HepG2 (cell line): ENCODE data around the gene PTK7. TPM values are rescaled to one million over a fixed set of nuclear protein-coding genes. Genes with fewer than 3 reads are reported as not detected.

ENCODE experiments used
- AGO1 ChIP-seq: fragments of 200-400 bp; formaldehyde crosslinking; IDR thresholded peaks from 2 replicates; pipeline ENCODE4 v1.6.1; 2017; ENCODE audit warnings: mild to moderate bottlenecking, low read depth, low read length, moderate library complexity; ENCODE audit not compliant: poor library complexity, severe bottlenecking
- AKAP8 ChIP-seq: sonication (generic); formaldehyde crosslinking; IDR thresholded peaks from 2 replicates; pipeline ENCODE4 v1.5.1; 2020; ENCODE audit warnings: mild to moderate bottlenecking, missing genetic modification reagents
- ARNTL ChIP-seq: sonication (generic); formaldehyde crosslinking; IDR thresholded peaks from 2 replicates; pipeline ENCODE4 v1.4.0; 2020; ENCODE audit warnings: mild to moderate bottlenecking, missing genetic modification reagents
- FOXA1 ChIP-seq, 2 experiments: fragments of 450-650 bp in 1 of 2; sonication (generic) in 1 of 2; formaldehyde crosslinking in 1 of 2; IDR thresholded peaks; 2 replicates each; pipeline versions ENCODE4 v1.4.0 to v1.6.1; 2016 to 2020; ENCODE audit warnings: missing genetic modification reagents in 1 of 2
- HMG20B ChIP-seq: conservative IDR thresholded peaks from 2 replicates; pipeline ENCODE4 v1.6.1; 2016; ENCODE audit warnings: missing genetic modification reagents, missing compliant biosample characterization
- MEIS1 ChIP-seq: sonication (generic); formaldehyde crosslinking; IDR thresholded peaks from 2 replicates; pipeline ENCODE4 v1.9.0; 2021; ENCODE audit warnings: mild to moderate bottlenecking, missing genetic modification reagents, moderate library complexity, borderline replicate concordance
- NR2F2 ChIP-seq: IDR thresholded peaks from 2 replicates; pipeline ENCODE4 v1.6.1; 2012; ENCODE audit warnings: low read depth, inconsistent platforms, borderline replicate concordance
- PHF20 ChIP-seq: sonication (generic); formaldehyde crosslinking; IDR thresholded peaks from 2 replicates; pipeline ENCODE4 v1.5.0; 2020; ENCODE audit warnings: mild to moderate bottlenecking, missing genetic modification reagents
- PRDM10 ChIP-seq: sonication (generic); formaldehyde crosslinking; IDR thresholded peaks from 2 replicates; pipeline ENCODE4 v1.4.0; 2020; ENCODE audit warnings: low read depth, missing genetic modification reagents
- SAP130 ChIP-seq: IDR thresholded peaks from 2 replicates; pipeline ENCODE4 v1.6.1; 2016; ENCODE audit warnings: low read depth
- SP1 ChIP-seq, 2 experiments: fragments of 450-650 bp in 1 of 2; sonication (generic) in 1 of 2; formaldehyde crosslinking in 1 of 2; IDR thresholded peaks; 2 replicates each; pipeline versions ENCODE4 v1.4.0 to v1.6.1; 2016 to 2020; ENCODE audit warnings: missing genetic modification reagents in 1 of 2
- TBX2 ChIP-seq: sonication (generic); formaldehyde crosslinking; IDR thresholded peaks from 2 replicates; pipeline ENCODE4 v1.5.0; 2020; ENCODE audit warnings: missing genetic modification reagents, mild to moderate bottlenecking, borderline replicate concordance
- TFDP2 ChIP-seq: sonication (generic); formaldehyde crosslinking; IDR thresholded peaks from 2 replicates; pipeline ENCODE4 v1.4.0; 2020; ENCODE audit warnings: missing genetic modification reagents
- ZBTB49 ChIP-seq: sonication (generic); formaldehyde crosslinking; IDR thresholded peaks from 2 replicates; pipeline ENCODE4 v1.4.0; 2020; ENCODE audit warnings: missing genetic modification reagents, borderline replicate concordance
- ZNF207 ChIP-seq: fragments of 450-650 bp; IDR thresholded peaks from 2 replicates; pipeline ENCODE4 v1.6.1; 2016; ENCODE audit warnings: antibody characterized with exemption, borderline replicate concordance
- ZNF605 ChIP-seq: sonication (generic); formaldehyde crosslinking; IDR thresholded peaks from 2 replicates; pipeline ENCODE4 v1.8.0; 2022; ENCODE audit warnings: mild to moderate bottlenecking, missing genetic modification reagents
- ZNF670 ChIP-seq: sonication (generic); formaldehyde crosslinking; IDR thresholded peaks from 2 replicates; pipeline ENCODE4 v1.8.0; 2022; ENCODE audit warnings: mild to moderate bottlenecking, missing genetic modification reagents, borderline replicate concordance
- ZSCAN12 ChIP-seq: sonication (generic); formaldehyde crosslinking; IDR thresholded peaks from 2 replicates; pipeline ENCODE4 v1.9.0; 2021; ENCODE audit warnings: mild to moderate bottlenecking, missing genetic modification reagents
- ZSCAN31 ChIP-seq: sonication (generic); formaldehyde crosslinking; IDR thresholded peaks from 2 replicates; pipeline ENCODE4 v1.5.0; 2020; ENCODE audit warnings: low read depth, mild to moderate bottlenecking, missing genetic modification reagents
- polyA plus RNA-seq, 8 experiments: library from polyadenylated mRNA; depleted of rRNA in 3 of 8; stranded (reverse) in 7 of 8; unstranded in 1 of 8; fragments of >200 nt; fragmentation: Illumina TruSeq in 4 of 8; extraction: Trizol in 4 of 8; gene quantifications; 2 replicates each; pipeline versions ENCODE4 v1.2.1 to v1.2.3, GENCODE V29; 2011 to 2016; ENCODE audit warnings: low read depth in 4 of 8, missing spikeins in 1 of 8, mixed read lengths in 1 of 8; ENCODE audit not compliant: insufficient read depth in 1 of 8
- total RNA-seq, 5 experiments: library from RNA; depleted of rRNA; stranded (reverse); fragments of >200 nt; fragmentation: Illumina TruSeq; extraction: Trizol; gene quantifications; 2 replicates each; pipeline ENCODE4 v1.2.3, GENCODE V29; 2016; ENCODE audit warnings: low read depth in 1 of 5
- TF ChIP-seq, protein P1 (sequence below): sonication (generic); formaldehyde crosslinking; IDR thresholded peaks from 2 replicates; pipeline ENCODE4 v1.5.0; 2020; ENCODE audit warnings: missing genetic modification reagents

PTK7 gene
- total and polyA plus RNA-seq, 2 of the 13 experiments (the other 11 are each of a cell fraction or from before 2014, with no cell fraction given), result 98.5 to 99.8 TPM

DNA sequence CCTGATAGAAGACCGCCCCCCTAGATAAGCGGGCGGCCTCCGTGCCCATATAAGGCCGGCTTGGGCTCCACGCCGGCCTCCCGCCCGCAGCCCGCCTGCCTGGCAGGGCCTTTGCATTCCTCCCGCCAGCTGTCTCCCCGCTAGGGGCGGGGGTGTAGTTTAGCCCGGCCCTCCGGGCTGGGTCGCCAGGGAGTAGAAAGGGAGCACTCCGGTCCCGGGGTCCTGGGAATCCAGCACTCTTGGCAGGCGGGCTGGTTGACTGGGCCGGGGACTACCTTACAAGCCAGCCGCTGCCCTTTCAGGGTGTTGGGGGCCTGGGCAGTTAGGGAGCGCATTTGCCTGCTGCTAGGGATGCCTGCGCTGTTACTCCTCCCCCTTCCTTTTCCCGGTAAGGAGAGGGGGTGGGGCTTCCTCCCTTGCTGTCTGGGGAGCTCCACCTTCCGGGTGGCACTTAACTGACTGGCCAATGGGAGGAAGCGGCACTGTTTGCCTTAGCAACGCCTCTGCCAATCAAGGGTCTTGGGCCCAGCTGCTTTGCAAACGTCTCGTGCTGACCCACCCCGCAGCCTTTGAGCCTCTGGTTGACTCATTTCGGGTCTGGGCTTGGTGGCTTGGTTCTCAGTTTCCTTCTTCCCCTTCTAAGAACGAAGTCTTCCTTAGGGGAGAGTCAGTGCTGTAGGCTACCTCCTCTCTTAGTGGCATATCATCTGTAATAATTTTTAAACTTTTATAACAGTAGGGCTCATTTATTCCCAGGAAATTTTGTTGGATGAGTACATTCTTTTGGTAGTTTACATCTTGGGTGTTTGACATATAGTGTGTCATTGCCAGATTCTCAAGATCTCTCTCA is 98.4 kb downstream of the PTK7 start (continued):
- TF ChIP-seq ZSCAN12 (no peak), ZBTB49 (CRISPR knock-in tag) (no peak), ZNF207 (no peak), ZNF605 (CRISPR knock-in tag) (peak; percentile 70; the same call in 1 of the 2 replicates), FOXA1 (IDR thresholded peaks at IDR 0.05) (no peak), FOXA1 (CRISPR knock-in tag; IDR thresholded peaks at IDR 0.05) (peak; percentile 77; the same call in 1 of the 2 replicates), ZNF670 (CRISPR knock-in tag) (0 out of 2 replicates have a peak, but pooled peaks have one; percentile 62), AGO1 (peak; percentile 90), NR2F2 (no peak), AKAP8 (CRISPR knock-in tag) (no peak), HMG20B (CRISPR knock-in tag) (0 out of 2 replicates have a peak, but pooled peaks have one; percentile 30), SAP130 (CRISPR knock-in tag) (peak; percentile 96), TFDP2 (CRISPR knock-in tag) (peak; percentile 92), PHF20 (CRISPR knock-in tag) (peak; percentile 33; the same call in 1 of the 2 replicates), SP1 (IDR thresholded peaks at IDR 0.05) (no peak), SP1 (CRISPR knock-in tag; IDR thresholded peaks at IDR 0.05) (peak; percentile 57), MEIS1 (CRISPR knock-in tag) (peak; percentile 85; the same call in 1 of the 2 replicates), ARNTL (CRISPR knock-in tag) (peak; percentile 84), ZSCAN31 (CRISPR knock-in tag) (0 out of 2 replicates have a peak, but pooled peaks have one; percentile 41), PRDM10 (CRISPR knock-in tag) (peak; percentile 85; the same call in 1 of the 2 replicates), TBX2 (CRISPR knock-in tag) (peak; percentile 75)
- TF ChIP-seq, protein P1, sequence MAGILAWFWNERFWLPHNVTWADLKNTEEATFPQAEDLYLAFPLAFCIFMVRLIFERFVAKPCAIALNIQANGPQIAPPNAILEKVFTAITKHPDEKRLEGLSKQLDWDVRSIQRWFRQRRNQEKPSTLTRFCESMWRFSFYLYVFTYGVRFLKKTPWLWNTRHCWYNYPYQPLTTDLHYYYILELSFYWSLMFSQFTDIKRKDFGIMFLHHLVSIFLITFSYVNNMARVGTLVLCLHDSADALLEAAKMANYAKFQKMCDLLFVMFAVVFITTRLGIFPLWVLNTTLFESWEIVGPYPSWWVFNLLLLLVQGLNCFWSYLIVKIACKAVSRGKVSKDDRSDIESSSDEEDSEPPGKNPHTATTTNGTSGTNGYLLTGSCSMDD (CRISPR knock-in tag), result no peak
